ENCODE measurements around the gene TMEM182. TPM values are rescaled to one million over a fixed set of nuclear protein-coding genes. Genes with fewer than 3 reads are reported as not detected.

The TMEM182 gene
- total RNA-seq, 2 experiments from 2014 or later: 2.0 to 2.7 TPM

GRCh38 chr2:102798181-102798580 is 36.4 kb downstream of the TMEM182 start:
- Mint-ChIP-seq H3K4me1 (ENCODE audit: low read depth) (peaks cover 7% of the 10 kb centered on the region), H3K27me3 (no peaks in the 10 kb centered on the region), H3K4me3 (no peak overlapping the region), H3K36me3 (ENCODE audit: low read depth) (peaks cover 68% of the 10 kb centered on the region), H3K9me3 (peaks cover 36% of the 10 kb centered on the region), H3K27ac (no peak overlapping the region)
- peaks cover 4% of the 10 kb centered on the region for H3K4me1 ChIP-seq (ENCODE audit: insufficient read depth, low read length)
- no peak for DNase-seq
- H3K9me3 ChIP-seq (ENCODE audit: control insufficient read depth in 1 of 2, insufficient read depth in 1 of 2, low read length in 2 of 2): peaks cover 21 to 45% of the 10 kb centered on the region in 2 experiments
- no peak for TF ChIP-seq CTCF (IDR thresholded peaks at IDR 0.05)
- H3K27ac ChIP-seq (ENCODE audit: low read depth in 1 of 2, low read length in 2 of 2): no peak overlapping the region
- ATAC-seq (ENCODE audit: poor library complexity): no peak
- no peak overlapping the region for H3K4me3 ChIP-seq (ENCODE audit: low read length)
- H3K27me3 ChIP-seq (ENCODE audit: control insufficient read depth in 1 of 2, insufficient read depth in 2 of 2, low read length in 2 of 2): no peaks in the 10 kb centered on the region
- CTCF ChIA-PET: no interaction called here
- intact Hi-C loops (cut with DNase I, micrococcal nuclease): no loop called here
- peaks cover 7% of the 10 kb centered on the region for H3K36me3 ChIP-seq (ENCODE audit: insufficient read depth, low read length)
- POLR2A ChIA-PET: no interaction called here

- CTCF ChIA-PET: no interaction called here
- Mint-ChIP-seq H3K4me1 (ENCODE audit: low read depth) (peaks cover 19% of the 10 kb centered on the region), H3K9me3 (peaks cover 36% of the 10 kb centered on the region), H3K4me3 (no peak overlapping the region), H3K27me3 (no peaks in the 10 kb centered on the region), H3K36me3 (ENCODE audit: low read depth) (peaks cover 66% of the 10 kb centered on the region), H3K27ac (no peak overlapping the region)
- peak in 1 of 14 experiments; percentile 9 for DNase-seq
- intact Hi-C loops (cut with DNase I, micrococcal nuclease): no loop called here
- H3K9me3 ChIP-seq (ENCODE audit: control insufficient read depth in 1 of 2, insufficient read depth in 1 of 2, low read length in 2 of 2): peaks cover 26 to 45% of the 10 kb centered on the region in 2 experiments
- peaks cover 7% of the 10 kb centered on the region for H3K36me3 ChIP-seq (ENCODE audit: insufficient read depth, low read length)
- no peak for ATAC-seq (ENCODE audit: poor library complexity)
- no peaks in the 10 kb centered on the region for H3K27me3 ChIP-seq (ENCODE audit: control insufficient read depth in 1 of 2, insufficient read depth in 2 of 2, low read length in 2 of 2)
- peaks cover 14% of the 10 kb centered on the region for H3K4me1 ChIP-seq (ENCODE audit: insufficient read depth, low read length)
- POLR2A ChIA-PET: no interaction called here
- no peak overlapping the region for H3K4me3 ChIP-seq (ENCODE audit: low read length)
- TF ChIP-seq CTCF (IDR thresholded peaks at IDR 0.05): no peak
- no peak overlapping the region for H3K27ac ChIP-seq (ENCODE audit: low read depth in 1 of 2, low read length in 2 of 2)
Observed at GRCh38 chr2:102801098-102801718, 39.4 kb downstream of the TMEM182 start.

DNA sequence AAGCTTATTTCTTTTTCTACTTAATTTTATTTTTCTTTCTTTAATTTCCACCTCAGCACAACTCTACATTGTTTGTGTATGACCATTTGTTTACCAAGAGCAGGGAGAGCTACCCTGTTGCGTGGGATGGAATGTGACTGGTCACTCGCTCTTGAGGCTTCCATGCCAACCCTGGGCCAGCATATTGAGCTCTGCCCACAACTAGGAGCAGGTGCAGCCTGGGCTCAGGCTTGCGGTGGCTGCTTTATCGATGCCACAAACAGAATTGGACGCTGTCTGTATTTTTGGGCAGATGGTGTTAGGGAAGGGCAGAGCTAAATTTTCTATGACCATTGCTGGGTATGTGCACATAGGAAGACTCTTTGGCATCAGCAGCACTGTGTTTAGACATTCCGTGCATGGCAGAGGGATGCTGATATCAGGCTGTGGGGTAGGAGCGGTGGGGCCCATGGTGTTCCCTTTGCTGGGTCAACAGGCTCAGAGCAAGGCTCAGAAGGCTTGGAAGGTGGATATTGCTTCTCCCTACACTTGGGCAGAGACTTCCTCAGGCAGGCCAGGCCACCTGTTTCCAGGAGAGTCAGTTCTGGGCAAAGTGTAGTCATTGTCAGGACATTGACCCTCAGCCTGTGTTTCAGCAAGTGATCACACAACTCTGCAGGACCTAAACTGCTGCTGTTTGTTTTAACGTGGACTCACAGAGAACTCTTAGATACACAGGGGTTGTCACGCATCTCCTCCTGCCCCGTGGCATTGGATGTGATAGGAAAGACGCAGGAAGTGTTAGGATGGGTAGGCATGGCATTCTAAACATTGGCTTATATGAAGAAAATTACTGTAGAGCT is 40.2 kb downstream of the TMEM182 start:
- H3K27me3 Mint-ChIP-seq: no peaks in the 10 kb centered on the region
- H3K27me3 ChIP-seq (ENCODE audit: control insufficient read depth in 1 of 2, insufficient read depth in 2 of 2, low read length in 2 of 2): no peaks in the 10 kb centered on the region
- H3K36me3 ChIP-seq (ENCODE audit: insufficient read depth, low read length): peaks cover 7% of the 10 kb centered on the region
- peaks cover 26 to 45% of the 10 kb centered on the region in 2 experiments for H3K9me3 ChIP-seq (ENCODE audit: control insufficient read depth in 1 of 2, insufficient read depth in 1 of 2, low read length in 2 of 2)
- peaks cover 36% of the 10 kb centered on the region for H3K9me3 Mint-ChIP-seq
- DNase-seq (no peak), ATAC-seq (ENCODE audit: poor library complexity) (no peak)
- peaks cover 62% of the 10 kb centered on the region for H3K36me3 Mint-ChIP-seq (ENCODE audit: low read depth)
- no peak for TF ChIP-seq CTCF (IDR thresholded peaks at IDR 0.05)
- no peak overlapping the region for H3K27ac ChIP-seq (ENCODE audit: low read depth in 1 of 2, low read length in 2 of 2)
- peaks cover 19% of the 10 kb centered on the region for H3K4me1 Mint-ChIP-seq (ENCODE audit: low read depth)
- no peak overlapping the region for H3K4me3 ChIP-seq (ENCODE audit: low read length)
- peaks cover 14% of the 10 kb centered on the region for H3K4me1 ChIP-seq (ENCODE audit: insufficient read depth, low read length)
- H3K4me3 Mint-ChIP-seq: no peak overlapping the region
- intact Hi-C loops (cut with DNase I, micrococcal nuclease): no loop called here
- POLR2A ChIA-PET: no interaction called here
- CTCF ChIA-PET: no interaction called here
- H3K27ac Mint-ChIP-seq: no peak overlapping the region

Measured in CD4-positive, alpha-beta T cell (primary cell).